Activated CD8-positive, alpha-beta T cell treated with anti-CD3 and anti-CD28 coated beads for 36 hours (primary cell): ENCODE measurements around the gene PI4KA. TPM values are rescaled to one million over a fixed set of nuclear protein-coding genes. Genes with fewer than 3 reads are reported as not detected.
"Not testable (repeated sequence)": the region's sequence is repeated elsewhere in the genome, so short reads cannot be mapped to it uniquely, and the experiment has no call there.

Source experiments
- ATAC-seq: fragments of 200-7000 bp; cut with Tn5 transposase; one replicate; pipeline ENCODE4 v1.10.0; 2021; ENCODE audit warnings: mild to moderate bottlenecking, moderate library complexity
- CTCF ChIA-PET: fragments of 350-600 bp; sonication (Branson Sonifier 250); formaldehyde crosslinking; loops from one replicate; lab custom pipeline; 2021; ENCODE audit warnings: antibody characterized with exemption; lab: Charles Lee
- POLR2A ChIA-PET: fragments of 350-600 bp; sonication (Branson Sonifier 250); formaldehyde crosslinking; loops from one replicate; lab custom pipeline; 2021; ENCODE audit warnings: antibody characterized with exemption; lab: Charles Lee
- DNase-seq: peaks from one replicate; pipeline ENCODE4 v3.0.0-alpha.2; 2020
- H3K27ac Mint-ChIP-seq: one replicate; pipeline ENCODE4 v1.8.0; 2021; ENCODE audit warnings: mild to moderate bottlenecking, mixed read lengths
- H3K27me3 Mint-ChIP-seq: one replicate; pipeline ENCODE4 v1.8.0; 2021; ENCODE audit warnings: mixed read lengths
- H3K36me3 Mint-ChIP-seq: one replicate; pipeline ENCODE4 v1.8.0; 2021; ENCODE audit warnings: low read depth, mixed read lengths
- H3K4me1 Mint-ChIP-seq: one replicate; pipeline ENCODE4 v1.8.0; 2021; ENCODE audit warnings: low read depth, mixed read lengths
- H3K4me3 Mint-ChIP-seq: one replicate; pipeline ENCODE4 v1.8.0; 2021; ENCODE audit warnings: mild to moderate bottlenecking, moderate library complexity, mixed read lengths
- H3K9me3 Mint-ChIP-seq: one replicate; pipeline ENCODE4 v1.8.0; 2021; ENCODE audit warnings: mixed read lengths
- intact Hi-C: fragments of 100-400 bp; cut with micrococcal nuclease; formaldehyde crosslinking; loops from one replicate; pipeline ENCODE4 v1.10.0; 2022
- total RNA-seq, 2 experiments: library from RNA; stranded (reverse); gene quantifications; one replicate each; pipeline ENCODE4 v1.2.3, GENCODE V29; 2021
- TF ChIP-seq, protein P1 (sequence below): fragments of 200-600 bp; IDR thresholded peaks from one replicate; pipeline ENCODE4 v1.8.0; 2022; ENCODE audit warnings: antibody characterized with exemption, mild to moderate bottlenecking

PI4KA gene
- total RNA-seq, 2 experiments from 2014 or later, result 63.9 to 64.1 TPM

DNA sequence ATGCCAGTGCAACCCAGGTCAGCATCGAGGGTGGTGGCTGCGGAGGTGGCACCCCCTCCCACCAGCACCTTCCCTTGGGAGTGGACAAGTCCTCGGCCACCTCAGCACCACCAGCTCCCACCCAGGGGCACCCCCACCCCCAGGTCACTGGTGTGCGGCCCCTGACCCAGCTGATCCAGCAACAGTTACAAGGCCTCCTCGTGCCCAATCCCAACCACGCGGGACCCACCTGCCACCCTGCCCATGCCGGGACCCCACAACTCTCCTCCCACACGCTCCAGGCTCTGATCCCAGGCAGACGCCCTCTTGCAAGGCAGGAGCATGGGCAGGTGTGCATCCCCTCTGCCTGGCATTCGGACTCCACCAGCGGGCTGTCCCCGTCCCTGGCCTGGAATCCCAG is 189.8 kb downstream of the PI4KA start:
- H3K9me3 Mint-ChIP-seq, result not testable (repeated sequence)

DNA sequence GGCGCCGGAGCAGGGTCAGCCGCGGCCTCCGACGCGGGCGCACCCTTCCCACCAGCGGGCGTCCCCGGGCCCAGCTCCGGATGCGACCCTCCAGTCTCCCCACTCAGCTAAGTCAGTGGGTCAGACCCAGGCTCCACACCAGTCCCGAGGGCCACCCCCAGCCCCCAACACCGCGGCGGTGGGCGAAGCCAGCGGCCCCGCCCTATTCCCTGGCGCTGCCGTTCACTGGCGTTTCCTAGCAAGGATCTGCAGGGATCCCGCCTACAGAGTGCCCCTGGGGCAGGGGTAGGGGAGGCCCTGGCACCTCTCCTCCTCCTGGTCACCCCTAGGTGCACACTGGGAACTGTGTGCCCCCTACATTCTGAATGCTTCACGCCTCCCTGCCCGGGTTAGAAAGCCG is 190.4 kb downstream of the PI4KA start:
- intact Hi-C loops, H3K27ac Mint-ChIP-seq, DNase-seq, H3K4me3 Mint-ChIP-seq, H3K36me3 Mint-ChIP-seq, H3K4me1 Mint-ChIP-seq, ATAC-seq, H3K27me3 Mint-ChIP-seq, POLR2A ChIA-PET, H3K9me3 Mint-ChIP-seq, CTCF ChIA-PET: not testable (repeated sequence)

More for the DNA sequence above, 189.8 kb downstream of the PI4KA start:
- H3K27ac Mint-ChIP-seq, H3K4me1 Mint-ChIP-seq, POLR2A ChIA-PET, ATAC-seq, H3K27me3 Mint-ChIP-seq, H3K4me3 Mint-ChIP-seq, DNase-seq, CTCF ChIA-PET, intact Hi-C loops, H3K36me3 Mint-ChIP-seq: not testable (repeated sequence)

DNA sequence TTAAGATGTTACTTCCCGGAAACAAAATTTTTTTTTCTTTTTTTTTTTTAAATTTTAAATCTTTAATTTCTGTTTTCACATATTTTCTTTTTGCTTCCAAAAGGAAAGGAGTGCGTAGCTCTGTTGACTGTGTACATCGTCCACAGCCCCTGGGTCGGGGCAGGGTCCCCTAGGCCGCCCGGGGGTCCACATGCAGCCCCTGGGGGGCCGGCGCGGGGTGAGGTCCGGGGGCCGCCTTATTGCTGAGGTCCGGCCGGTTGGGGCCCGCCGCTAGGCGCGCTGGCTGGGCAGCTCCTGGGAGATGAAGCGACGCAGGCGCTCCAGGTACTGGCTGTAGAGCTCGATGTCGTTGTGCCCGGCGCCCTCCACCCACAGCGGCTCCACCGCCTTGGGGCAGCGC is 191.1 kb downstream of the PI4KA start:
- ATAC-seq, H3K36me3 Mint-ChIP-seq, H3K4me3 Mint-ChIP-seq, H3K27me3 Mint-ChIP-seq, POLR2A ChIA-PET, H3K9me3 Mint-ChIP-seq, DNase-seq, H3K27ac Mint-ChIP-seq, CTCF ChIA-PET, intact Hi-C loops, H3K4me1 Mint-ChIP-seq: not testable (repeated sequence)

DNA sequence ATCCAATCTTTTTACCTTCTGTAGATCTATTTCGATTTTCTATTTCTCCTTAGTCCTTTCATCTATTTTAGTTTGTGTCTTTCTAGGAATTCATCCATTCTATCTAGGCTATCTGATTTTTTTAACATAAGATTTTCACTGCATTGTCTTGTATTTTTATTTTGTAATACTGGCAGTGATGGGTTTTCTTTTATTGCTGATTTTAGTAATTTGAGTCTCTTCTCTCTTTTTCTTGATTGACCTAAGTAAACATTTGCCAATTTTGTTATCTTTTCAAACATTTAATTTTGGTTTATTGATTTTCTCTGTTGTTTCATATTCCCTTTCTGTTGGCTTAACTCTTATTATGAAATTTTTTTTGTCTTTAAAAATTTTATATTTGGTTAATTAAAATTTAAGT is 192.1 kb downstream of the PI4KA start:
- ChIA-PET POLR2A (no interaction called here), CTCF (no interaction called here)
- no peaks in the 10 kb centered on the region for H3K36me3 Mint-ChIP-seq
- TF ChIP-seq, protein P1, sequence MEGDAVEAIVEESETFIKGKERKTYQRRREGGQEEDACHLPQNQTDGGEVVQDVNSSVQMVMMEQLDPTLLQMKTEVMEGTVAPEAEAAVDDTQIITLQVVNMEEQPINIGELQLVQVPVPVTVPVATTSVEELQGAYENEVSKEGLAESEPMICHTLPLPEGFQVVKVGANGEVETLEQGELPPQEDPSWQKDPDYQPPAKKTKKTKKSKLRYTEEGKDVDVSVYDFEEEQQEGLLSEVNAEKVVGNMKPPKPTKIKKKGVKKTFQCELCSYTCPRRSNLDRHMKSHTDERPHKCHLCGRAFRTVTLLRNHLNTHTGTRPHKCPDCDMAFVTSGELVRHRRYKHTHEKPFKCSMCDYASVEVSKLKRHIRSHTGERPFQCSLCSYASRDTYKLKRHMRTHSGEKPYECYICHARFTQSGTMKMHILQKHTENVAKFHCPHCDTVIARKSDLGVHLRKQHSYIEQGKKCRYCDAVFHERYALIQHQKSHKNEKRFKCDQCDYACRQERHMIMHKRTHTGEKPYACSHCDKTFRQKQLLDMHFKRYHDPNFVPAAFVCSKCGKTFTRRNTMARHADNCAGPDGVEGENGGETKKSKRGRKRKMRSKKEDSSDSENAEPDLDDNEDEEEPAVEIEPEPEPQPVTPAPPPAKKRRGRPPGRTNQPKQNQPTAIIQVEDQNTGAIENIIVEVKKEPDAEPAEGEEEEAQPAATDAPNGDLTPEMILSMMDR, result no peak
- intact Hi-C loops, result no loop called here
- peaks cover 7% of the 10 kb centered on the region for H3K27me3 Mint-ChIP-seq
- no peak for ATAC-seq
- DNase-seq, result no peak
- H3K4me3 Mint-ChIP-seq, result no peak overlapping the region
- H3K27ac Mint-ChIP-seq, result no peak overlapping the region
- peaks cover 6% of the 10 kb centered on the region for H3K9me3 Mint-ChIP-seq
- no peaks in the 10 kb centered on the region for H3K4me1 Mint-ChIP-seq

DNA sequence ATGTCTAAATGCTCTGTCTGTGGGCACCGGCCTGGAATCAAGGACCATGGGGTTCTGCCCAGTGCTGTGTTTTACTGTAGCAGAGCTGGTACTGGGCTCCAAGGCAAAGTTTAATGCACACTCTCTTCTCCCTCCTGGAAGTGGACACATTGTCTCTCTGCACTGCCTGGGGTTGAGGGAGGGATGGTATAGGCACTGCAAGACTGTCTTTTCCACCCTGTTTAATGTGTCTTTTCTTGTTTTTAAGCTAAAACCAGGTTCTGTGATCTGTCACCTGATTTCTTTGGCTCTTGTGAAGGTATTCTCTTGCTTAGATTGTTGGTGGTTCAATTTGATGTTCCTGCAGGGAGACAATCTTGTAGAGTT is 194.0 kb downstream of the PI4KA start:
- TF ChIP-seq, protein P1, result no peak
- POLR2A ChIA-PET, result no interaction called here
- H3K27me3 Mint-ChIP-seq, result peaks cover 10% of the 10 kb centered on the region
- no peaks in the 10 kb centered on the region for H3K36me3 Mint-ChIP-seq
- H3K9me3 Mint-ChIP-seq, result peaks cover 6% of the 10 kb centered on the region
- ATAC-seq, result no peak
- intact Hi-C loops, result no loop called here
- H3K4me1 Mint-ChIP-seq, result no peaks in the 10 kb centered on the region
- no peak overlapping the region for H3K27ac Mint-ChIP-seq
- no peak for DNase-seq
- CTCF ChIA-PET, result no interaction called here
- no peak overlapping the region for H3K4me3 Mint-ChIP-seq

DNA sequence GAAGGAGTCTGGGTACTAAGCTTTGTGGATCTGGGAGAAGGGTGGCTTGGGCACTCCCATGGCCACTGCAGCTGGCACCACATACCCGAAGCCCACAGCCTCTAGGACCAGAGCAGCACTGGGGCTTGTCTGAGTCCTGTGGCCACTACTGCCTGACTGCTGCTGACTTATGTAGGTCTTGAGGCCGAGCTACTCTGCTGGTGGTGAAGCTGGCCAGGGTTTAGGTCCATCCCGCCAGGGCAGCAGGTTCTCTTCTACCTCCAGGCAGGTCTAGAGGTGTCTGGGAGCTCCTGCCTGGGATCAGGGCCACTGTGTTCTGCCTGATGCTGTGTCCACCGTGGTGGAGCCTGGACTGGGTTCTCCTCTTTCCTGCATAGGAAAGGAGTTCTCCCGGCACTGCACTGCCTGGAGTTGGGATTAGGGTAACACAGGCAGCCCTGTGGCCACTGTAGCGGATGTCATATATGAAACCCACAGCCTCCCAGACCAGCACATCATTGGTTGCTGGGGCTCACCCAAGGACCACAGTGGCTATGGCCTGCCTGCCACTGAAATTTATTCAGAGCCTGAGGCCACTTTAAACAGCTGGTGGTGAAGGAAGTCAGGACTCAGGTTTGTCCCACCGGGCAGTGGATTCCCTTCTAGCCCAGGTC is 194.5 kb downstream of the PI4KA start:
- ChIA-PET CTCF (interaction anchor here (1.2 kb wide), 1 partner anchor 93 kb away, joined by 4 read pairs; no protein-coding TSS in a partner anchor), POLR2A (interaction anchor here (0.6 to 0.7 kb wide), 2 partner anchors 37 to 83 kb away, joined by 3 read pairs; no protein-coding TSS in a partner anchor)
- Mint-ChIP-seq H3K27ac (no peak overlapping the region), H3K9me3 (peaks cover 6% of the 10 kb centered on the region), H3K27me3 (peaks cover 10% of the 10 kb centered on the region), H3K36me3 (no peaks in the 10 kb centered on the region), H3K4me3 (no peak overlapping the region), H3K4me1 (no peaks in the 10 kb centered on the region)
- intact Hi-C loops, result no loop called here
- ATAC-seq (no peak), DNase-seq (no peak)
- TF ChIP-seq, protein P1, result no peak
